Head of caudate nucleus (tissue), 42 donors: ENCODE results near the gene TUBB1.

Experiments
- DNase-seq, 42 donors: peaks; one replicate each; pipeline versions ENCODE4 v3.0.0 to v3.0.0-alpha.2; 2020 to 2021; ENCODE audit warnings: mixed read lengths in 7 of 42
- intact Hi-C: fragments of 100-400 bp; cut with DNase I; formaldehyde crosslinking; loops from one replicate; pipeline ENCODE4 v1.15.0; 2022

Gene TUBB1

GRCh38 chr20:58986968-58987517 lies 32.2 kb upstream of the TUBB1 start:
- intact Hi-C loops = loop anchor here (10.0 kb wide), 1 partner anchor 112 kb away; no protein-coding TSS in a partner anchor
- peak in 2 of 42 donors; percentile 7 to 30 for DNase-seq

- intact Hi-C loops = loop anchor here (10.0 kb wide), 1 partner anchor 113 kb away; no protein-coding TSS in a partner anchor
- DNase-seq = peak in 3 of 42 donors; percentile 4 to 21 (median 6)
Measured at GRCh38 chr20:58987790-58988564, 31.3 kb upstream of the TUBB1 start.

- peak in 4 of 42 donors; percentile 3 to 29 (median 16) for DNase-seq
Measured at GRCh38 chr20:58988565-58988882, 30.7 kb upstream of the TUBB1 start.

GRCh38 chr20:58989196-58989595 lies 30.0 kb upstream of the TUBB1 start:
- peak in 5 of 42 donors; percentile 4 to 31 (median 12) for DNase-seq
- intact Hi-C loops = loop anchor here (10.0 kb wide), 1 partner anchor 114 kb away; no protein-coding TSS in a partner anchor

More at GRCh38 chr20:58988565-58988882, 30.7 kb upstream of the TUBB1 start:
- intact Hi-C loops = loop anchor here (10.0 kb wide), 1 partner anchor 114 kb away; no protein-coding TSS in a partner anchor

- intact Hi-C loops = no loop called here
Measured at GRCh38 chr20:58990651-58991445, 28.4 kb upstream of the TUBB1 start.

GRCh38 chr20:58991715-58992114 lies 27.5 kb upstream of the TUBB1 start:
- peak in 4 of 42 donors; percentile 6 to 35 (median 20) for DNase-seq
- intact Hi-C loops = no loop called here

More at GRCh38 chr20:58990651-58991445, 28.4 kb upstream of the TUBB1 start:
- DNase-seq = peak in 4 of 42 donors; percentile 6 to 46 (median 18)

- peak in 3 of 42 donors; percentile 1 to 4 (median 2) for DNase-seq
- intact Hi-C loops = no loop called here
Measured at GRCh38 chr20:58992911-58993310, 26.3 kb upstream of the TUBB1 start.

GRCh38 chr20:58993332-58994248 lies 25.6 kb upstream of the TUBB1 start:
- peak in 6 of 42 donors; percentile 3 to 33 (median 16) for DNase-seq
- intact Hi-C loops = no loop called here

GRCh38 chr20:58994390-58995159 lies 24.7 kb upstream of the TUBB1 start:
- intact Hi-C loops = no loop called here
- DNase-seq = peak in 1 of 42 donors; percentile 11

- DNase-seq = peak in 1 of 42 donors; percentile 14
- intact Hi-C loops = no loop called here
Measured at GRCh38 chr20:58995461-58996225, 23.6 kb upstream of the TUBB1 start.

GRCh38 chr20:58996226-58996611 lies 23.0 kb upstream of the TUBB1 start:
- DNase-seq = peak in 2 of 42 donors; percentile 9 to 26
- intact Hi-C loops = no loop called here

GRCh38 chr20:58997141-58997770 lies 22.0 kb upstream of the TUBB1 start:
- intact Hi-C loops = no loop called here
- DNase-seq = peak in 2 of 42 donors; percentile 12 to 26

GRCh38 chr20:58998656-58999055 lies 20.6 kb upstream of the TUBB1 start:
- intact Hi-C loops = no loop called here
- DNase-seq = peak in 1 of 42 donors; percentile 8

GRCh38 chr20:59000326-59000725 lies 18.9 kb upstream of the TUBB1 start:
- intact Hi-C loops = no loop called here

GRCh38 chr20:59001068-59001448 lies 18.2 kb upstream of the TUBB1 start:
- intact Hi-C loops = no loop called here
- peak in 1 of 42 donors; percentile 12 for DNase-seq

More at GRCh38 chr20:59000326-59000725, 18.9 kb upstream of the TUBB1 start:
- no peak for DNase-seq

GRCh38 chr20:59001449-59002171 lies 17.6 kb upstream of the TUBB1 start:
- peak in 1 of 42 donors; percentile 19 for DNase-seq
- intact Hi-C loops = no loop called here
